Lower leg skin (tissue), 4 donors: Measurements from ENCODE around the gene CHGA. TPM values are rescaled to one million over a fixed set of nuclear protein-coding genes. Genes with fewer than 3 reads are reported as not detected.

ENCODE experiments used
- DNase-seq, 2 donors: peaks; one replicate each; pipeline ENCODE4 v3.0.0-alpha.2; 2019; ENCODE audit warnings: low spot score in 2 of 2
- H3K4me3 ChIP-seq: fragments of 200-600 bp; sonication (generic); 2 replicates; pipeline ENCODE4 v1.5.1; 2017; ENCODE audit warnings: mild to moderate bottlenecking, low read depth; ENCODE audit not compliant: poor library complexity, severe bottlenecking
- CTCF ChIP-seq, 3 donors: fragments of 450-650 bp; IDR thresholded peaks; one replicate each; pipeline ENCODE4 v1.5.1; 2016; ENCODE audit warnings: antibody characterized with exemption in 3 of 3, mild to moderate bottlenecking in 3 of 3, moderate library complexity in 2 of 3
- POLR2A ChIP-seq, 2 donors: fragments of 450-650 bp; IDR thresholded peaks; one replicate each; pipeline ENCODE4 v1.6.1; 2016 to 2017; ENCODE audit warnings: antibody characterized with exemption in 2 of 2, mild to moderate bottlenecking in 1 of 2, moderate library complexity in 1 of 2
- WGBS, 2 donors: methylation state at CpG; one replicate each; pipeline ENCODE4 v1.1.5; 2018; 5-methylcytosine and 5-hydroxymethylcytosine counted together
- intact Hi-C: fragments of 100-400 bp; cut with DNase I; formaldehyde crosslinking; loops from one replicate; pipeline ENCODE4 v1.15.0; 2023; ENCODE audit warnings: low total_unique reads
- total RNA-seq, 4 donors: library from RNA; depleted of rRNA; stranded (reverse); fragments of >200 nt; gene quantifications; one replicate each; pipeline ENCODE4 v1.1.0, GENCODE V29; 2016

The CHGA gene
- total RNA-seq, 4 donors from 2014 or later, result 0.17 to 1.6 (median 1.5) TPM; not detected in 1

GRCh38 chr14:92949496-92950192 is 26.7 kb downstream of the CHGA start:
- no peak overlapping the region for H3K4me3 ChIP-seq
- no peak for TF ChIP-seq CTCF (IDR thresholded peaks at IDR 0.05)
- no peak for TF ChIP-seq POLR2A (IDR thresholded peaks at IDR 0.05)
- no peak for DNase-seq
- intact Hi-C loops, result loop anchor here (5.0 kb wide), 1 partner anchor 188 kb away; no protein-coding TSS in a partner anchor
- 95 to 96% methylated on average over 24 of the region's 24 CpGs for WGBS, 2 donors

GRCh38 chr14:92950193-92950540 is 27.2 kb downstream of the CHGA start:
- intact Hi-C loops, result loop anchor here (5.0 kb wide), 1 partner anchor 187 kb away; no protein-coding TSS in a partner anchor
- 89 to 91% methylated on average over 7 of the region's 7 CpGs for whole genome bisulfite sequencing, 2 donors

GRCh38 chr14:92950773-92951172 is 27.8 kb downstream of the CHGA start:
- 89 to 93% methylated on average over 6 of the region's 6 CpGs for WGBS, 2 donors
- no peak for TF ChIP-seq CTCF (IDR thresholded peaks at IDR 0.05)
- no peak for TF ChIP-seq POLR2A (IDR thresholded peaks at IDR 0.05)
- H3K4me3 ChIP-seq, result no peak overlapping the region
- DNase-seq, result no peak
- intact Hi-C loops, result loop anchor here (5.0 kb wide), 1 partner anchor 187 kb away; no protein-coding TSS in a partner anchor

More at GRCh38 chr14:92950193-92950540, 27.2 kb downstream of the CHGA start:
- no peak overlapping the region for H3K4me3 ChIP-seq
- TF ChIP-seq POLR2A (IDR thresholded peaks at IDR 0.05), result no peak
- no peak for TF ChIP-seq CTCF (IDR thresholded peaks at IDR 0.05)
- no peak for DNase-seq

GRCh38 chr14:92951261-92951660 is 28.3 kb downstream of the CHGA start:
- WGBS, 2 donors, result 93 to 96% methylated on average over 7 of the region's 7 CpGs
- TF ChIP-seq CTCF (IDR thresholded peaks at IDR 0.05) (no peak), POLR2A (IDR thresholded peaks at IDR 0.05) (no peak)
- intact Hi-C loops, result loop anchor here (5.0 kb wide), 1 partner anchor 186 kb away; no protein-coding TSS in a partner anchor
- H3K4me3 ChIP-seq, result no peak overlapping the region
- no peak for DNase-seq

- intact Hi-C loops, result loop anchor here (5.0 kb wide), 1 partner anchor 185 kb away; no protein-coding TSS in a partner anchor
- TF ChIP-seq CTCF (IDR thresholded peaks at IDR 0.05) (peak in 1 of 3 donors; percentile 59), POLR2A (IDR thresholded peaks at IDR 0.05) (no peak)
- peak; percentile 70 to 94 for DNase-seq
- WGBS, 2 donors, result 17 to 30% methylated on average over 7 to 17 of the region's 18 CpGs
- no peak overlapping the region for H3K4me3 ChIP-seq
Observed at GRCh38 chr14:92951912-92952471, 29.0 kb downstream of the CHGA start.
